GM23338 (cell line): ENCODE results near the gene C11orf21. TPM values are rescaled to one million over a fixed set of nuclear protein-coding genes. Genes with fewer than 3 reads are reported as not detected.

Experiments used
- ATAC-seq: fragments of 200-7000 bp; cut with Tn5 transposase; 3 replicates; pipeline ENCODE4 v1.9.1; 2020
- DNase-seq: peaks from one replicate; pipeline ENCODE4 v3.0.0-alpha.2; 2015; ENCODE audit warnings: low spot score
- H2AFZ ChIP-seq: fragments of 200-600 bp; sonication (generic); 2 replicates; pipeline ENCODE4 v1.8.0; 2016; ENCODE audit warnings: antibody characterized with exemption, mild to moderate bottlenecking, moderate library complexity
- H3F3A ChIP-seq: fragments of 200-600 bp; sonication (generic); replicated peaks from 2 replicates; pipeline ENCODE4 v1.8.0; 2017; ENCODE audit warnings: antibody characterized with exemption, mixed run types, low read depth
- H3K27ac ChIP-seq: fragments of 200-600 bp; sonication (generic); 2 replicates; pipeline ENCODE4 v1.6.1; 2016; ENCODE audit warnings: low read depth
- H3K27me3 ChIP-seq: fragments of 200-600 bp; sonication (generic); 2 replicates; pipeline ENCODE4 v1.8.0; 2016; ENCODE audit warnings: mild to moderate bottlenecking, mixed run types, moderate library complexity; ENCODE audit not compliant: insufficient read depth
- H3K36me3 ChIP-seq: fragments of 200-600 bp; sonication (generic); 2 replicates; pipeline ENCODE4 v1.8.0; 2016; ENCODE audit warnings: mild to moderate bottlenecking; ENCODE audit not compliant: insufficient read depth
- H3K4me1 ChIP-seq: fragments of 200-600 bp; sonication (generic); 2 replicates; pipeline ENCODE4 v1.8.0; 2016; ENCODE audit warnings: mild to moderate bottlenecking, moderate library complexity; ENCODE audit not compliant: insufficient read depth
- H3K4me2 ChIP-seq: fragments of 200-600 bp; sonication (generic); 2 replicates; pipeline ENCODE4 v1.7.1; 2017; ENCODE audit warnings: mixed run types
- H3K4me3 ChIP-seq: fragments of 200-600 bp; sonication (generic); 2 replicates; pipeline ENCODE4 v1.6.1; 2016; ENCODE audit warnings: mixed run types
- H3K79me2 ChIP-seq: fragments of 200-600 bp; sonication (generic); replicated peaks from 2 replicates; pipeline ENCODE4 v1.8.0; 2017; ENCODE audit warnings: mild to moderate bottlenecking; ENCODE audit not compliant: insufficient read depth
- H3K9me2 ChIP-seq: fragments of 200-600 bp; sonication (generic); 2 replicates; pipeline ENCODE4 v1.8.0; 2017; ENCODE audit not compliant: insufficient read depth
- H4K20me1 ChIP-seq: fragments of 200-600 bp; sonication (generic); replicated peaks from 2 replicates; pipeline ENCODE4 v1.8.0; 2017; ENCODE audit warnings: mild to moderate bottlenecking; ENCODE audit not compliant: insufficient read depth
- H3K27ac Mint-ChIP-seq: 2 replicates; pipeline ENCODE4 v1.8.0; 2020; ENCODE audit warnings: inconsistent platforms, mild to moderate bottlenecking, moderate library complexity, mixed read lengths
- H3K27me3 Mint-ChIP-seq: 3 replicates; pipeline ENCODE4 v1.8.0; 2022; ENCODE audit warnings: low read depth, mild to moderate bottlenecking, moderate library complexity, mixed read lengths, inconsistent platforms; ENCODE audit not compliant: insufficient read depth, poor library complexity
- H3K36me3 Mint-ChIP-seq: 3 replicates; pipeline ENCODE4 v1.8.0; 2021; ENCODE audit warnings: low read depth, mild to moderate bottlenecking, inconsistent platforms, moderate library complexity, mixed read lengths
- H3K4me1 Mint-ChIP-seq: 3 replicates; pipeline ENCODE4 v1.8.0; 2020; ENCODE audit warnings: mild to moderate bottlenecking, inconsistent platforms, mixed read lengths
- H3K4me3 Mint-ChIP-seq: 3 replicates; pipeline ENCODE4 v1.8.0; 2021; ENCODE audit warnings: moderate library complexity, mild to moderate bottlenecking, inconsistent platforms, mixed read lengths
- H3K9me3 Mint-ChIP-seq: 3 replicates; pipeline ENCODE4 v1.8.0; 2020; ENCODE audit warnings: moderate library complexity, mild to moderate bottlenecking, inconsistent platforms, mixed read lengths
- CREB1 ChIP-seq: fragments of 250-450 bp; sonication (Bioruptor Pico); IDR thresholded peaks from 2 replicates; pipeline ENCODE4 v1.5.0; 2020; ENCODE audit warnings: low read depth, mild to moderate bottlenecking, moderate library complexity
- EZH2 ChIP-seq: fragments of 200-600 bp; sonication (generic); IDR thresholded peaks from one replicate; pipeline ENCODE4 v1.8.0; 2017; ENCODE audit warnings: antibody characterized with exemption, mild to moderate bottlenecking, low read depth; ENCODE audit not compliant: unreplicated experiment
- EZH2phosphoT487 ChIP-seq: fragments of 200-600 bp; sonication (generic); IDR thresholded peaks from one replicate; pipeline ENCODE4 v1.8.1; 2018; ENCODE audit warnings: antibody characterized with exemption; ENCODE audit not compliant: unreplicated experiment
- POLR2AphosphoS5 ChIP-seq: IDR thresholded peaks from 2 replicates; pipeline ENCODE4 v1.6.1; 2016; ENCODE audit warnings: antibody characterized with exemption, low read depth
- REST ChIP-seq: IDR thresholded peaks from one replicate; pipeline ENCODE4 v1.6.1; 2018; ENCODE audit warnings: antibody characterized with exemption; ENCODE audit not compliant: unreplicated experiment
- STAT1 ChIP-seq: IDR thresholded peaks from one replicate; pipeline ENCODE4 v1.6.1; 2016; ENCODE audit warnings: antibody characterized with exemption; ENCODE audit not compliant: unreplicated experiment
- ZNF114 ChIP-seq: fragments of 250-450 bp; sonication (Bioruptor Pico); IDR thresholded peaks from 2 replicates; pipeline ENCODE4 v1.5.0; 2020; ENCODE audit warnings: mild to moderate bottlenecking, moderate library complexity
- ZNF331 ChIP-seq: fragments of 250-450 bp; sonication (Bioruptor Pico); IDR thresholded peaks from 2 replicates; pipeline ENCODE4 v1.5.0; 2020; ENCODE audit warnings: low read depth, mild to moderate bottlenecking, moderate library complexity
- polyA plus RNA-seq: library from polyadenylated mRNA; unstranded; fragments of >200 nt; fragmentation: Nextera tagmentation; extraction: Ambion mirVana; gene quantifications from 2 replicates; pipeline ENCODE4 v1.2.1, GENCODE V29; 2016
- total RNA-seq: library from RNA; depleted of rRNA; stranded (reverse); fragments of >200 nt; shearing (Covaris generic); gene quantifications from 2 replicates; pipeline ENCODE4 v1.2.3, GENCODE V29; 2014
- TF ChIP-seq, protein P1 (sequence below): fragments of 250-450 bp; sonication (Bioruptor Pico); IDR thresholded peaks from 2 replicates; pipeline ENCODE4 v1.5.0; 2020; ENCODE audit warnings: mild to moderate bottlenecking, moderate library complexity

The C11orf21 gene
- total and polyA plus RNA-seq, 2 experiments from 2014 or later = not detected

- TF ChIP-seq ZNF114 (CRISPR knock-in tag) (no peak), ZNF331 (CRISPR knock-in tag) (no peak)
- no peaks in the 10 kb centered on the region for H4K20me1 ChIP-seq
- Mint-ChIP-seq H3K4me1 (peaks cover 11% of the 10 kb centered on the region), H3K9me3 (no peaks in the 10 kb centered on the region), H3K27me3 (peaks cover 28% of the 10 kb centered on the region), H3K27ac (no peak overlapping the region), H3K36me3 (no peaks in the 10 kb centered on the region), H3K4me3 (no peak overlapping the region)
- no peaks in the 10 kb centered on the region for H3K36me3 ChIP-seq
- no peak overlapping the region for H3K4me3 ChIP-seq
- ATAC-seq (no peak), DNase-seq (no peak)
- no peak overlapping the region for H3K27ac ChIP-seq
- H3K4me1 ChIP-seq = peaks cover 6% of the 10 kb centered on the region
- H3K4me2 ChIP-seq = no peak overlapping the region
- peaks cover 25% of the 10 kb centered on the region for H3K27me3 ChIP-seq
- H2AFZ ChIP-seq = no peak overlapping the region
- H3K79me2 ChIP-seq = no peaks in the 10 kb centered on the region
- no peaks in the 10 kb centered on the region for H3K9me2 ChIP-seq
- H3F3A ChIP-seq = no peaks in the 10 kb centered on the region
These were observed 37.2 kb downstream of the C11orf21 start for GRCh38 chr11:2264366-2265053.

GRCh38 chr11:2263724-2264360, 37.9 kb downstream of the C11orf21 start:
- H3F3A ChIP-seq = no peaks in the 10 kb centered on the region
- H4K20me1 ChIP-seq = no peaks in the 10 kb centered on the region
- Mint-ChIP-seq H3K27me3 (peaks cover 29% of the 10 kb centered on the region), H3K4me3 (no peak overlapping the region), H3K4me1 (peaks cover 11% of the 10 kb centered on the region), H3K27ac (no peak overlapping the region), H3K36me3 (no peaks in the 10 kb centered on the region), H3K9me3 (no peaks in the 10 kb centered on the region)
- H3K79me2 ChIP-seq = no peaks in the 10 kb centered on the region
- H2AFZ ChIP-seq = no peak overlapping the region
- no peak for ATAC-seq
- no peak for DNase-seq
- no peak overlapping the region for H3K4me2 ChIP-seq
- no peaks in the 10 kb centered on the region for H3K9me2 ChIP-seq
- H3K4me3 ChIP-seq = no peak overlapping the region
- H3K27ac ChIP-seq = no peak overlapping the region
- H3K36me3 ChIP-seq = no peaks in the 10 kb centered on the region
- peaks cover 6% of the 10 kb centered on the region for H3K4me1 ChIP-seq
- peaks cover 18% of the 10 kb centered on the region for H3K27me3 ChIP-seq
- TF ChIP-seq EZH2phosphoT487 = no peak
- TF ChIP-seq ZNF331 (CRISPR knock-in tag) = no peak
- TF ChIP-seq STAT1 = no peak
- no peak for TF ChIP-seq EZH2
- TF ChIP-seq CREB1 (CRISPR knock-in tag) = no peak
- no peak for TF ChIP-seq POLR2AphosphoS5
- TF ChIP-seq, protein P1, sequence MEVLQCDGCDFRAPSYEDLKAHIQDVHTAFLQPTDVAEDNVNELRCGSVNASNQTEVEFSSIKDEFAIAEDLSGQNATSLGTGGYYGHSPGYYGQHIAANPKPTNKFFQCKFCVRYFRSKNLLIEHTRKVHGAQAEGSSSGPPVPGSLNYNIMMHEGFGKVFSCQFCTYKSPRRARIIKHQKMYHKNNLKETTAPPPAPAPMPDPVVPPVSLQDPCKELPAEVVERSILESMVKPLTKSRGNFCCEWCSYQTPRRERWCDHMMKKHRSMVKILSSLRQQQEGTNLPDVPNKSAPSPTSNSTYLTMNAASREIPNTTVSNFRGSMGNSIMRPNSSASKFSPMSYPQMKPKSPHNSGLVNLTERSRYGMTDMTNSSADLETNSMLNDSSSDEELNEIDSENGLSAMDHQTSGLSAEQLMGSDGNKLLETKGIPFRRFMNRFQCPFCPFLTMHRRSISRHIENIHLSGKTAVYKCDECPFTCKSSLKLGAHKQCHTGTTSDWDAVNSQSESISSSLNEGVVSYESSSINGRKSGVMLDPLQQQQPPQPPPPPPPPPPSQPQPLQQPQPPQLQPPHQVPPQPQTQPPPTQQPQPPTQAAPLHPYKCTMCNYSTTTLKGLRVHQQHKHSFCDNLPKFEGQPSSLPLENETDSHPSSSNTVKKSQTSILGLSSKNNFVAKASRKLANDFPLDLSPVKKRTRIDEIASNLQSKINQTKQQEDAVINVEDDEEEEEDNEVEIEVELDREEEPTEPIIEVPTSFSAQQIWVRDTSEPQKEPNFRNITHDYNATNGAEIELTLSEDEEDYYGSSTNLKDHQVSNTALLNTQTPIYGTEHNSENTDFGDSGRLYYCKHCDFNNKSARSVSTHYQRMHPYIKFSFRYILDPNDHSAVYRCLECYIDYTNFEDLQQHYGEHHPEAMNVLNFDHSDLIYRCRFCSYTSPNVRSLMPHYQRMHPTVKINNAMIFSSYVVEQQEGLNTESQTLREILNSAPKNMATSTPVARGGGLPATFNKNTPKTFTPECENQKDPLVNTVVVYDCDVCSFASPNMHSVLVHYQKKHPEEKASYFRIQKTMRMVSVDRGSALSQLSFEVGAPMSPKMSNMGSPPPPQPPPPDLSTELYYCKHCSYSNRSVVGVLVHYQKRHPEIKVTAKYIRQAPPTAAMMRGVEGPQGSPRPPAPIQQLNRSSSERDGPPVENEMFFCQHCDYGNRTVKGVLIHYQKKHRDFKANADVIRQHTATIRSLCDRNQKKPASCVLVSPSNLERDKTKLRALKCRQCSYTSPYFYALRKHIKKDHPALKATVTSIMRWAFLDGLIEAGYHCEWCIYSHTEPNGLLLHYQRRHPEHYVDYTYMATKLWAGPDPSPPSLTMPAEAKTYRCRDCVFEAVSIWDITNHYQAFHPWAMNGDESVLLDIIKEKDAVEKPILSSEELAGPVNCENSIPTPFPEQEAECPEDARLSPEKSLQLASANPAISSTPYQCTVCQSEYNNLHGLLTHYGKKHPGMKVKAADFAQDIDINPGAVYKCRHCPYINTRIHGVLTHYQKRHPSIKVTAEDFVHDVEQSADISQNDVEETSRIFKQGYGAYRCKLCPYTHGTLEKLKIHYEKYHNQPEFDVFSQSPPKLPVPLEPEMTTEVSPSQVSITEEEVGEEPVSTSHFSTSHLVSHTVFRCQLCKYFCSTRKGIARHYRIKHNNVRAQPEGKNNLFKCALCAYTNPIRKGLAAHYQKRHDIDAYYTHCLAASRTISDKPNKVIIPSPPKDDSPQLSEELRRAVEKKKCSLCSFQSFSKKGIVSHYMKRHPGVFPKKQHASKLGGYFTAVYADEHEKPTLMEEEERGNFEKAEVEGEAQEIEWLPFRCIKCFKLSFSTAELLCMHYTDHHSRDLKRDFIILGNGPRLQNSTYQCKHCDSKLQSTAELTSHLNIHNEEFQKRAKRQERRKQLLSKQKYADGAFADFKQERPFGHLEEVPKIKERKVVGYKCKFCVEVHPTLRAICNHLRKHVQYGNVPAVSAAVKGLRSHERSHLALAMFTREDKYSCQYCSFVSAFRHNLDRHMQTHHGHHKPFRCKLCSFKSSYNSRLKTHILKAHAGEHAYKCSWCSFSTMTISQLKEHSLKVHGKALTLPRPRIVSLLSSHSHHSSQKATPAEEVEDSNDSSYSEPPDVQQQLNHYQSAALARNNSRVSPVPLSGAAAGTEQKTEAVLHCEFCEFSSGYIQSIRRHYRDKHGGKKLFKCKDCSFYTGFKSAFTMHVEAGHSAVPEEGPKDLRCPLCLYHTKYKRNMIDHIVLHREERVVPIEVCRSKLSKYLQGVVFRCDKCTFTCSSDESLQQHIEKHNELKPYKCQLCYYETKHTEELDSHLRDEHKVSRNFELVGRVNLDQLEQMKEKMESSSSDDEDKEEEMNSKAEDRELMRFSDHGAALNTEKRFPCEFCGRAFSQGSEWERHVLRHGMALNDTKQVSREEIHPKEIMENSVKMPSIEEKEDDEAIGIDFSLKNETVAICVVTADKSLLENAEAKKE (CRISPR knock-in tag) = no peak
- TF ChIP-seq ZNF114 (CRISPR knock-in tag) = no peak
- no peak for TF ChIP-seq REST
